Inflammatory macrophage treated with lipopolysaccharide for 1 hour (primary cell): ENCODE results near the gene RMND5A.
A peak's percentile ranks its signal among the peaks of the same experiment; 100 is the strongest.

ENCODE experiments used
- DNase-seq, 2 donors: peaks; one replicate each; pipeline ENCODE4 v3.0.0-alpha.2; 2020 to 2022

RMND5A gene

GRCh38 chr2:86793752-86794151 is 73.7 kb downstream of the RMND5A start:
- DNase-seq, result no peak

- DNase-seq, result no peak
Measured at GRCh38 chr2:86794861-86795260, 74.8 kb downstream of the RMND5A start.

- DNase-seq, result no peak
Measured at GRCh38 chr2:86800856-86801567, 80.9 kb downstream of the RMND5A start.

- DNase-seq, result no peak
Measured at GRCh38 chr2:86806059-86806857, 86.2 kb downstream of the RMND5A start.

GRCh38 chr2:86807133-86807467 is 87.0 kb downstream of the RMND5A start:
- DNase-seq, result no peak

- no peak for DNase-seq
Measured at GRCh38 chr2:86807468-86808275, 87.6 kb downstream of the RMND5A start.

GRCh38 chr2:86808315-86809161 is 88.4 kb downstream of the RMND5A start:
- DNase-seq, result peak; percentile 63 to 93

GRCh38 chr2:86809481-86810121 is 89.5 kb downstream of the RMND5A start:
- no peak for DNase-seq

GRCh38 chr2:86815611-86816010 is 95.5 kb downstream of the RMND5A start:
- DNase-seq, result no peak

- no peak for DNase-seq
Measured at GRCh38 chr2:86818114-86818801, 98.2 kb downstream of the RMND5A start.

GRCh38 chr2:86818957-86819356 is 98.9 kb downstream of the RMND5A start:
- DNase-seq, result no peak

GRCh38 chr2:86821306-86821705 is 101.2 kb downstream of the RMND5A start:
- DNase-seq, result no peak

- DNase-seq, result no peak
Measured at GRCh38 chr2:86821842-86822241, 101.8 kb downstream of the RMND5A start.

- no peak for DNase-seq
Measured at GRCh38 chr2:86822668-86823345, 102.7 kb downstream of the RMND5A start.

- DNase-seq, result no peak
Measured at GRCh38 chr2:86825036-86825692, 105.1 kb downstream of the RMND5A start.

GRCh38 chr2:86825693-86826381 is 105.7 kb downstream of the RMND5A start:
- no peak for DNase-seq

- no peak for DNase-seq
Measured at GRCh38 chr2:86826951-86827350, 106.9 kb downstream of the RMND5A start.
